ENCODE data around the gene MAP4K3. TPM values are rescaled to one million over a fixed set of nuclear protein-coding genes. Genes with fewer than 3 reads are reported as not detected.

The MAP4K3 gene
- total and polyA plus RNA-seq, 2 of the 4 experiments (the other 2 are of a cell fraction), result 13.2 to 32.6 TPM

GRCh38 chr2:39338502-39338901 lies 98.6 kb downstream of the MAP4K3 start:
- no peak overlapping the region for H4K91ac ChIP-seq (ENCODE audit: insufficient read depth, low read depth, low read length)
- H2BK120ac ChIP-seq (ENCODE audit: low read depth, low read length), result no peak overlapping the region
- dilution Hi-C loops (cut with HindIII; ENCODE audit: low sequenced_read_pairs, unreplicated experiment), result no loop called here
- no peak overlapping the region for H3K4me2 ChIP-seq (ENCODE audit: low read depth, low read length)
- H4K5ac ChIP-seq (ENCODE audit: low read depth, low read length), result no peak overlapping the region
- H3K79me1 ChIP-seq (ENCODE audit: low read depth in 1 of 2, low read length in 2 of 2), result peaks cover 24 to 48% of the 10 kb centered on the region in 2 experiments
- H4K8ac ChIP-seq (ENCODE audit: low read depth in 2 of 2, low read length in 2 of 2), result no peak overlapping the region
- no peak for TF ChIP-seq POLR2A (IDR thresholded peaks at IDR 0.05; ENCODE audit: low read depth, low read length)
- TF ChIP-seq CTCF (conservative IDR thresholded peaks at IDR 0.05; ENCODE audit: low read depth, low read length), result no peak
- TF ChIP-seq RAD21 (IDR thresholded peaks at IDR 0.05; ENCODE audit: low read length), result no peak
- TF ChIP-seq RFX5 (IDR thresholded peaks at IDR 0.05; ENCODE audit: low read depth, low read length), result no peak
- TF ChIP-seq, protein P1, sequence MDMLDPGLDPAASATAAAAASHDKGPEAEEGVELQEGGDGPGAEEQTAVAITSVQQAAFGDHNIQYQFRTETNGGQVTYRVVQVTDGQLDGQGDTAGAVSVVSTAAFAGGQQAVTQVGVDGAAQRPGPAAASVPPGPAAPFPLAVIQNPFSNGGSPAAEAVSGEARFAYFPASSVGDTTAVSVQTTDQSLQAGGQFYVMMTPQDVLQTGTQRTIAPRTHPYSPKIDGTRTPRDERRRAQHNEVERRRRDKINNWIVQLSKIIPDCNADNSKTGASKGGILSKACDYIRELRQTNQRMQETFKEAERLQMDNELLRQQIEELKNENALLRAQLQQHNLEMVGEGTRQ (IDR thresholded peaks at IDR 0.05; ENCODE audit: low read depth, low read length), result no peak
- no peak for TF ChIP-seq CHD1 (IDR thresholded peaks at IDR 0.05; ENCODE audit: low read depth, low read length)
- TF ChIP-seq RCOR1 (IDR thresholded peaks at IDR 0.05; ENCODE audit: insufficient replicate concordance, low read length), result no peak
- no peak for TF ChIP-seq FOS (IDR thresholded peaks at IDR 0.05; ENCODE audit: low read depth, low read length)
- no peak for TF ChIP-seq MXI1 (IDR thresholded peaks at IDR 0.05; ENCODE audit: borderline replicate concordance, low read depth, low read length)
- no peak for TF ChIP-seq MAFK (IDR thresholded peaks at IDR 0.05; ENCODE audit: low read depth, low read length)
- TF ChIP-seq CEBPB (IDR thresholded peaks at IDR 0.05; ENCODE audit: low read depth, low read length), result no peak
- TF ChIP-seq BHLHE40 (IDR thresholded peaks at IDR 0.05; ENCODE audit: low read depth, low read length), result no peak
- TF ChIP-seq, protein P2, sequence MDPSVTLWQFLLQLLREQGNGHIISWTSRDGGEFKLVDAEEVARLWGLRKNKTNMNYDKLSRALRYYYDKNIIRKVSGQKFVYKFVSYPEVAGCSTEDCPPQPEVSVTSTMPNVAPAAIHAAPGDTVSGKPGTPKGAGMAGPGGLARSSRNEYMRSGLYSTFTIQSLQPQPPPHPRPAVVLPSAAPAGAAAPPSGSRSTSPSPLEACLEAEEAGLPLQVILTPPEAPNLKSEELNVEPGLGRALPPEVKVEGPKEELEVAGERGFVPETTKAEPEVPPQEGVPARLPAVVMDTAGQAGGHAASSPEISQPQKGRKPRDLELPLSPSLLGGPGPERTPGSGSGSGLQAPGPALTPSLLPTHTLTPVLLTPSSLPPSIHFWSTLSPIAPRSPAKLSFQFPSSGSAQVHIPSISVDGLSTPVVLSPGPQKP (IDR thresholded peaks at IDR 0.05; ENCODE audit: borderline replicate concordance, low read depth, low read length), result no peak
- TF ChIP-seq NFE2L2 (IDR thresholded peaks at IDR 0.05; ENCODE audit: low read depth, low read length), result no peak
- no peak for TF ChIP-seq SMC3 (IDR thresholded peaks at IDR 0.05; ENCODE audit: low read depth, low read length)
- TF ChIP-seq MAZ (IDR thresholded peaks at IDR 0.05; ENCODE audit: borderline replicate concordance, low read depth, low read length), result no peak
- no TSS peak for BruUV-seq (replicated peaks)
- H2AFZ ChIP-seq (replicated peaks; ENCODE audit: low read length, poor library complexity), result no peak overlapping the region
- peaks cover 6% of the 10 kb centered on the region for H3K9me1 ChIP-seq (ENCODE audit: insufficient read depth, low read length)
- no peak overlapping the region for H3K4ac ChIP-seq (ENCODE audit: low read depth, low read length)
- no peak overlapping the region; the same call in 1 of the 2 replicates for H3K23ac ChIP-seq (ENCODE audit: low read depth, low read length)
- intact Hi-C loops (cut with micrococcal nuclease), result no loop called here
- in situ Hi-C loops (cut with MboI; ENCODE audit: low sequenced_read_pairs), result no loop called here
- no peak overlapping the region for H3K14ac ChIP-seq (replicated peaks; ENCODE audit: low read depth, low read length)
- no peak for DNase-seq
- no peak overlapping the region for H2BK15ac ChIP-seq (ENCODE audit: low read depth, low read length)
- CTCF ChIA-PET, result no interaction called here
- no peak overlapping the region for H3K4me3 ChIP-seq (ENCODE audit: insufficient read depth, low read depth, low read length)
- no peak overlapping the region for H3K18ac ChIP-seq (ENCODE audit: low read depth, low read length)
- H2AK9ac ChIP-seq (replicated peaks; ENCODE audit: low read depth, low read length, poor library complexity), result no peak overlapping the region
- no peak for ATAC-seq (ENCODE audit: low read depth)
- H3K9ac ChIP-seq (ENCODE audit: low read depth, low read length), result no peak overlapping the region
- WGBS, 2 experiments (ENCODE audit: extremely low coverage in 2 of 2, insufficient read length in 1 of 2), result no CpG with 5 or more reads among the region's 3 CpGs
- POLR2A ChIA-PET (ENCODE audit: unreplicated experiment), result no interaction called here
- no peak overlapping the region for H3K27ac ChIP-seq (ENCODE audit: insufficient read depth, low read length)
- no peak overlapping the region for H2BK20ac ChIP-seq (ENCODE audit: low read depth, low read length)
- peaks cover 7% of the 10 kb centered on the region for H3K36me3 ChIP-seq (ENCODE audit: control insufficient read depth, insufficient read depth, low read length)
- H3K4me1 ChIP-seq (ENCODE audit: control insufficient read depth, insufficient read depth, low read length), result no peaks in the 10 kb centered on the region; the same call in 1 of the 2 replicates
- H2AK5ac ChIP-seq (ENCODE audit: low read depth, low read length), result no peak overlapping the region
- H2BK5ac ChIP-seq (ENCODE audit: low read depth, low read length, poor library complexity, severe bottlenecking), result no peak overlapping the region
- H3K56ac ChIP-seq (ENCODE audit: extremely low read depth, insufficient read depth, low read length), result no peak overlapping the region
- H3K27me3 ChIP-seq (ENCODE audit: control insufficient read depth, insufficient read depth, low read length), result no peaks in the 10 kb centered on the region
- peaks cover 18% of the 10 kb centered on the region; the same call in 1 of the 2 replicates for H4K20me1 ChIP-seq (ENCODE audit: insufficient read depth, low read length)
- H3K9me3 ChIP-seq (ENCODE audit: control insufficient read depth, insufficient read depth, low read length), result no peaks in the 10 kb centered on the region

Measured in IMR-90 (cell line).